T-helper 1 cell treated with Interleukin-12 subunit alpha and Interleukin-12 subunit beta and Interleukin-4 antibody, amounts not matched to agents 30 ng/mL and 1 ng/mL, for 36 hours (primary cell): Measurements from ENCODE around the gene METTL17. TPM values are rescaled to one million over a fixed set of nuclear protein-coding genes. Genes with fewer than 3 reads are reported as not detected.

Source experiments
- intact Hi-C: fragments of 100-400 bp; cut with micrococcal nuclease; formaldehyde crosslinking; loops from one replicate; pipeline ENCODE4 v1.15.1; 2024
- total RNA-seq: library from RNA; stranded (reverse); gene quantifications from 2 replicates; pipeline ENCODE4 v1.2.3, GENCODE V29; 2022

The METTL17 gene
- total RNA-seq, 1 donor from 2014 or later, result 90.7 TPM

DNA sequence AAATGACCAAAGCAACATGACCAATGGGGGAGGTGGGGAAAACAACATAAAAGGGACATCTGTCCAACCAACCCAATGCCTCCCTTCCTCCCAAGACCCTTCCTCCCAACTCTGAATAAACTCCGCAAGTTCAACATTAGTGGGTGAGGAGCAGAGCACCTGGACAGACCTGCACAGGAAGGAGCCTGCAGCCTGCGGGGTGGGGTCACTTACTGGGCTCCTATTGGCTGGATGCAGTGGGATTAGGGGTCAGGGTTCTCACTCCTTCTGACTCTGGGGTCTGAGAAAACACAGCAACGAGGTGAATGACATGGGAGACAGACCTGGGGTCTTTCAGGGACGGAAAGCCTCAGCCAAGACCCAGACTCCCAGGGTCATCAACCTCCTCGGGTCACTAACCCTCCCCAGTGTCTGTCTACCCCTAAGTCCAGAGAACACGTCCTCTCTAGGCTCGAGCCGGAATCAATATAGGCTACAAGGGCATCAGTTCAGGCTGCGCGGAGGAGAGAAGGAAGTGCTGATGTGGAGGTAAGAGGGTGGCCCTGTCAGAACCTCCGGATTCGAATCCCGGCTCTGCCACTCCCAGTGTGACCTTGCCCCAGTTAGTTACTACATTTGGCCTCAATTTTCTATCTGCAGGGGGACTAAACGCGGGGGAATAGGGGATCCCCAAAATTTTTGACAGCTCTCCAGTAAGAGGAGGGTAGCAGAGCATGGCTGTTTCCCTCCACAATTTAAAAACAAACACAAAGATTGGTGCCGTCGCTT, 34.2 kb downstream of the METTL17 start:
- intact Hi-C loops, result loop anchor here (5.0 kb wide), 1 partner anchor 48 kb away; the partner anchor contains the start of gene ARHGEF40

DNA sequence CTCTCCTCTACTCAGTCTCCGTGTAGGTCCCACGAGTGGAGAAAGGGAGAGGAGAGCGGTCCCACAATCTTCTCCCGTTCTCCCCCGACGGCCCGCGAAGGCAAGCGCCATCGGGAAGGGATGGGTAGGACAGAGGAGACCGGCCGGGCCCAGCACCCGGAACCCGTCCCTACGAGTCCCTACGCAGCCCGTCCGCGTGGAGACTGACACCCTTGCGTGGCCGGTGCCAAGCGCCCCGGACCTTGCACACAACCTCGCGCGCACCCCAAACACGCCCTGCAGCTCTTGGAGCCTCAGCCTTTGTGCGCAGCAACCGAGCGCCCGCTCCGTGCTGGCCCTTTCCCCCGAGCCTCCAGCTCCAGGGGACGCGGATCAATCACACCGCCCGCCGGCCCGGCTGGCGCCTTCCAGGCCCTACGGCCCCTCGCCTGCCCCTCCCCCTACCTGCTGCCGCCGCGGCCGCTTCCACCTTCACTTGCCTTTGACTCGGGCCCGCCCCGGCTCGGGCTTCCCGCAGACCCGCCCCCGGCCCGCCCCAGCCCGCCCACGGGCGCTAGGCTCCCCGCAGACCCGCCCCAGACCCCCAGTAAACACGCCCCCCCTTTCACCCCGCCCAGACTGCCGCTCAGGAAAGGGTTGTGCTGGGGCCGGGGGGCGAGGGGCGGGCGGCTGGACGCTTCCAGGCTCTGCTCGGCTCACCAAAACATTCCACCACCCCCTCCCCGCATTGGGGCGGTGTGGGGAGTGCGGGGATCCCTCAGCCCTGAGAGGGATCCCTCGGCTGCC, 35.0 kb downstream of the METTL17 start, which contains the start of gene NDRG2:
Gene NDRG2, minus strand, starts transcription at position 477 of the 786 bp plus-strand sequence. CDS start 1,746 bp downstream, outside the sequence.
- intact Hi-C loops, result loop anchor here (1.0 to 5.0 kb wide), 2 partner anchors 48 to 63 kb away; partner anchors contain the start of gene ARHGEF40

DNA sequence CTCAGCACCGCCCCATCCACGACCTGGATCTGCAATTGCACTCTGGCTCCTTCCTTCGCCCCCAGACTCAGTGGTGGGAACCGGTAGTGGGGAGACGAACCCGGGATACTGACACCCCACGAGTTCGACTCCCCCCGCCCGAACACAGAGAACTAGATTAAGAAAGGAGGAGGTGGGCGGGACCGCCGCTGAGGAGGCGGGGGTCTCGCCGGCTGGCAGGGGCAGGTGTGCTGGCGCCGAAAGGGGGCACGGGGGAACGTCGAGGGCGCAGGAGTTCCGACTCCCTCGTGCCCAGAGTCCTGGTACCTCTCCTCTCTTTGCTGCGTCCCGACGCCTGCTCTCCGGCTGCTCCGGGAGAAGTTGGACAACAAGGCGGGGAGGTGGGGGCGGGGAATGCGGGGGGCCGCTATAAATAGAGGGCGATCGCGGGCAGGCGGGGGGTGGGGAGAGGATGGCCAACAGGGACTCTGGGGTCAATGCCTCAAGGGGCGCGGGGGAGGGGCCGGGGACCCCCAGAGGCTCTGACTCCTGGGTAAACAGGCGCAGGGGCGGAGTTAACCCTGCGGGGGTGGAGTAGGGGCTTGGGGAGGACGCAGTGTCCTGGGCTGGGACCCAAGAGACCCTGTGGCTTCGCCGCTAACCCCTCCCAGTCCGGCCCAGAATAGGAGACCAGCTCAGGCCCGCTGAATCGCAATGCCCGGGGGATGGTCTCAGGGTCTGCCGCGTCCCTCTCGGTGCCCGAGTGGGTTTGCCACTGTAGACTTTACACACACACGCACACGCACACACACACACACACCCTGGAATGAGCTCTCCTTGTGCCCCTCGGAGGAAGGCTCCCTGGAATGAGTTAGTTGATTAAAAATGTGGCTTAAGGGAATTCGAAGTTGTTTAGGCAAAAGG, 35.8 kb downstream of the METTL17 start:
- intact Hi-C loops, result loop anchor here (1.0 kb wide), 1 partner anchor 62 kb away; no protein-coding TSS in a partner anchor

DNA sequence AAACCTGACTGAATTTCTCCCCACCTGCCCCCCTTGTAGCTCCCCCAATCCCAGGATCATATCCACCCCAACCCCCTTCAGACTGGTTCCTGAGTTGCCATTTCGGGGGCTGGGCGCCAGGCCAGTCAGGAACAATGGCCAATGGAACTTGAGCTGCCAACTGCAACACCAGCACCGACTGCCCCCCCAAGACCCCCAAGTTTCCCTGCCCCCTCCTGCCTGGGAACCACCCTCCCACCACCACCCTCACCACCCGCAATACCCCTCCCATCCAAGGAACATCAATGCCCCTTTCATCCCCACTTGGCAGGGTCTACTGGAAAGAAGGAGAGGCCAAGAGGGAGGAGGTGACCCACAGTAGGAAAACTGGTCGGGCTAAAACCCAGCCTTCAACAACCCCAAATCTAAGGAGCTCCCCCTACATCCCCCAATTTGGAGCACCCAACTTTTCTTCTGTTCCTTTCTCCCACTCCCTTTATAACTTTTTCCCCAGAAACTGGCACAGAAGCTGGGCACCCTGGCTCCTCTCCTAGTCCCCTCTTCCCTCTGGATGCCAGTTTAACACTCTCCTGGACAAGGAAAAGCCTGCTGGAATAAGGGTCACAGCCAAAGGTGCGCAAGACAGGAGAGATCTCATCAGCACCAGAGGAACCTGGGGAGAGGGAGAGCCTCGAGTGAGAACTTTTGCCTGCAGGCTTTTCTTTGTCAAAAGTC, 36.7 kb downstream of the METTL17 start:
- intact Hi-C loops, result no loop called here

DNA sequence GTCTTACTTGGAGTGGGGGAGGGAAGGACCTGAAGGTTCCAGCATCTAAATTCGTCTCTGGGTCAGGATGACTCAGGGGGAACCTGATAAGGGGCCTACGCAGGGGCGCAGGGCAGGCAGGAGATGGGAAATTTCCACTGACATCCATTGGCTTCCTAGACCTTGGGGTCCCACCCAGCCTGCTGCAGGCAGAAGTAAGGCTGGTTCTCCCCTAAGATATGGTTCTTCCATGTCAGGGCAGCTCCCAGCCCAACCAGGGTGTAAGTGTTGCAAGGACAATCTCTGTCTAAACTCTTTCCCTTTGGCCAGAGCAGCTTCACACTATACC, 37.2 kb downstream of the METTL17 start:
- intact Hi-C loops, result no loop called here

DNA sequence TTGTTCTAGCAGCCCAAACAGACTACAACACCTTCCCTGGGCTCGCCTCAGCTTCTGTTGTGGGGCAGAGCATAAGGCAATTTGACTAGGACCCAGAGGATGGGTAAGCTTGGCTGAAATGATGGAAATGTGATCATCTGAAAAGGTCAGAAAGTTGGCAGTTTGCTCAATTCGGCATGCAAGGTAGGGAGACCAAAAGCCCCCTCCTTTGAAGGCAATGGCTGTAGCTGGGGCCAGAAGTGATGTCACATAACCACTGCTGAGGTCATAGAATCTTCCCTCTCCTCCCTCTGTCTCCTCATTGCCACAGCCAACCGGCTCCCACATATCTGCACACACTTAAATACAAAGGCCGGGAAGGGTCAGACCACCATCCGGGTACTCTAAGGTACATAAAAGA, 40.1 kb downstream of the METTL17 start, which contains the start of gene TPPP2:
Gene TPPP2, plus strand, starts transcription at position 301 of the 400 bp plus-strand sequence. CDS start 365 bp downstream, outside the sequence.
- intact Hi-C loops, result no loop called here

DNA sequence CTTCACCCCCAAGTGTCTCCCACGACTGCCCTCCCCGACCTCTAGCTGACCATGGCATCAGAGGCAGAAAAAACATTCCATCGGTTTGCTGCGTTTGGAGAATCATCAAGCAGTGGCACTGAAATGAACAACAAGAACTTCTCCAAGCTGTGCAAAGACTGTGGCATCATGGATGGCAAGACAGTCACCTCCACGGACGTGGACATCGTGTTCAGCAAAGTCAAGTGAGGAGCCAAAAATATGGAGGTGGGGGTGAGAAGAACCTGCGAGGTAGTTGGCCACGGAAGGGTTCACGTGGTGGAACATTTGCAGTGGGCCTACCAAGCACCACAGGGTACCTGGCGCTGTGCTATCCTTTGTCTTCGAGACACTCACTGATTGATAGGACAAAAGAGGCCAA, 40.8 kb downstream of the METTL17 start:
- intact Hi-C loops, result no loop called here

DNA sequence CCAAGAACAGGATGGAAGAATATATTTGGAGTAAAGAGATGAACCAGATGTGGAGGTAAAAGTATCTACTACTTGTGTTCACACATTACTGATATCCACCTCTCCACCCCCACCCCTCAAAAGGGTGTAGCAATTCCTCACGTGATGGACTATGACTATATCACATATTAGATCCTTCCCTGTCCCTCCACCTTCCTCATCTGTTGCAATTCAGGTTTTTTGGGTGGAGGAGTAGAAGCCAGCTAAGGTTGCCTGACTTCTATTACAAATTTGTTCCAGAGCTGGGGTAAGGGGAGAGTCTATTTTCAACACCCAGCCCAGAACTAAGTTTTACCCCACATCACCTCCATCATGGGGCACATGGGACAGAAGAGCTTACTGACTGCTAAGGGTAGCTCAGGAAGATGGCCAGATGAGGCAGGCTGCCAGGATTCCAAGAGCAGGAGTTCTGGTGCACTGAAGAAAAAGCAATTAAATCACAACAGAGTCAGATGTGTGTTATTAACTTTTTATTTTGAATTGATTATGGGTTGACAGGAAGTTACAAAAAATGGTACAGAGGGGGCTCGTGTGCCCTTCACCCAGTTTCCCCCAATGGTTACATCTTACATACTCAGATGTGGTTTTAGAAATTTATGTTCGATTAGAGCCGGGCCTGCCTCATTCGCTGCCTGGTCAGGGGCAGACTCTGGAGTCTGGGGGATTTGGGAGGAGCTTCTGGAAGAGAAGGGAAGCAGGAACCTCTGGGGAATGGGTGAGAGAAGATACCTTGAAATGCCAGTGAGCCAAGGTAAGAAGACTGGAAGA, 42.7 kb downstream of the METTL17 start:
- intact Hi-C loops, result no loop called here

DNA sequence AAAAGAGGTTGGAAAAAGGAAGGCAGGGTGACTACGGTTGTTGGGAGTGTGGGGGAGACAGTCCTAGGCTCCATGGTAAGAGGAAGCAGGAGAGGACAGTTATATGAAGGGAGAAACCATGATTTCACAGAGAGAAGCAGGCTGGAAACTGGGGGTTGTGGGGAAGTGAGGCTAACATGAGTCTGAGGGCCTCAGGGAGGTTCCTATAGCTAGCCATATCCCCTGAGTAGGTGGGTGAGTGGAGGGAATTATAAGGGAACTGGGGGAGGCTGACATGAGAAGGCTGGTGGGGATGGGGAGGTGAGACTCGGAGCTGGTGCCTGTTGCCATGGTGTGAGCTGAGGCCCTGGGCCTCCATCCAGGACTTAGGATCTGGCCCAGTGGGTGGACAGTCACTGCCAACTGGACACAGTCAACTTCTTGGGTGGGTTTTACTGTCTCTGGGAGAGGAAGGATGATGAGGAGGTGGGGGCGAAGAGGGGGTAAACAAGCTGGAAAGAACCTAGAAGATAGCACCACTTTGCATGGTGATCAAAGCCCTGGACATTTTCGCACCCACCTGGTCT, 43.4 kb downstream of the METTL17 start:
- intact Hi-C loops, result no loop called here

DNA sequence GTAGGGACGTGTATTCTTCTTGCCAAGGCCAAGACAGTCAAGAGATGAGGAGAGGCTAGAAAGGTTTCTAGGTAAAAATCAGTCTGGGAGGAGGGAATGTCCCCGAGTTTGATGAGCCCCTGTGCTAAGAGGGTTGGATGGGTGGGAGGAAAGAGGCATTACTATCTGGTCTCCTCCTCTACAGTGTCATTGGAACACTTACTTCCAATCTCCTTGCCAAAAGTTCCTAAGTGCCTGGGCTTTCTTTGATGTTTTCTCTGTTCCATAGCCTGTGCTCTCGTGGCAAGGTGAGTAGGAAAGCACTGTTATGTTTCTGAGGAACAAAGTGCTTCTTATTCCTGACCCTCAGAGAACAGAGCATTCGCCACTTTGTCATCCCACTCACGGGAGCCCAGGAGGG, 44.9 kb downstream of the METTL17 start, which contains the start of gene RNASE13:
Gene RNASE13, minus strand, starts transcription at position 101 of the 400 bp plus-strand sequence. CDS start 519 bp downstream, outside the sequence.
- intact Hi-C loops, result no loop called here

DNA sequence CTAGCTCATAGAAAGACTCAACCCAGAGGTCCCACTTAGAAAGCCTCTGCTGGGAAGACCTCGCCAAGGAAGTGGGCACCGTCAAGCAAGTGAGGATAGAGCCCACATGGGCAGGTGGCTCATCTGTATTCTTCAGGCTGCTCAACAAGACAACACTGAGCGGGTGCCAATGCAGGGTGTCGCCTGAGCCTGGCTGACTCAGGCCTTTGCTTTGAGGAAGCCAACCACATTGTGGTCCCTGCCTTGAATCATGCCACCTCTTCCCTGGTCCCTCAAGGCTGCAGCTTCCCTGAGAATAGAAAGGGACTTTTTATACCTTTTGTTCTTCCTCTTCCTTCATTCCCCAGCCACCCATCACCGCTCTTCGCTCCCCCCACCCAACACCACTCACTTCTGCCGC, 47.0 kb downstream of the METTL17 start:
- intact Hi-C loops, result no loop called here

DNA sequence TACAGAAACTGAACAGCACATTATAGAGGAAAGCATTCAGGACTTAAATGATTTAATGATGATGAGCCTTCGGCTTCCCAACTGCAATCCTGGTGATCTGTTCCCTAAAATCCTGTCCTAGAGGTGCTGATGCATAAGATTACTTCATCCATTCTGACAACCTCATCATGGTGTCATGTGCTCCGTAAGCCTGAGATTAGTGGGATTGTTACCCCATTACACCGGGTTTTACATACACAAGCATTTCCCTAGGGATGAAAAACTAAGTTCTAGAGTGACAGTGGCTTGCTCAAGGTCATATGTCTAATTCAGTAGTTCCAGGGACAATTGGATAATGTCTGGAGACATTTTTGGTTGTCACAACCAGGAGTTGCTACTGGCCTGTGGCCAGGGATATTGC, 47.4 kb downstream of the METTL17 start:
- intact Hi-C loops, result no loop called here

DNA sequence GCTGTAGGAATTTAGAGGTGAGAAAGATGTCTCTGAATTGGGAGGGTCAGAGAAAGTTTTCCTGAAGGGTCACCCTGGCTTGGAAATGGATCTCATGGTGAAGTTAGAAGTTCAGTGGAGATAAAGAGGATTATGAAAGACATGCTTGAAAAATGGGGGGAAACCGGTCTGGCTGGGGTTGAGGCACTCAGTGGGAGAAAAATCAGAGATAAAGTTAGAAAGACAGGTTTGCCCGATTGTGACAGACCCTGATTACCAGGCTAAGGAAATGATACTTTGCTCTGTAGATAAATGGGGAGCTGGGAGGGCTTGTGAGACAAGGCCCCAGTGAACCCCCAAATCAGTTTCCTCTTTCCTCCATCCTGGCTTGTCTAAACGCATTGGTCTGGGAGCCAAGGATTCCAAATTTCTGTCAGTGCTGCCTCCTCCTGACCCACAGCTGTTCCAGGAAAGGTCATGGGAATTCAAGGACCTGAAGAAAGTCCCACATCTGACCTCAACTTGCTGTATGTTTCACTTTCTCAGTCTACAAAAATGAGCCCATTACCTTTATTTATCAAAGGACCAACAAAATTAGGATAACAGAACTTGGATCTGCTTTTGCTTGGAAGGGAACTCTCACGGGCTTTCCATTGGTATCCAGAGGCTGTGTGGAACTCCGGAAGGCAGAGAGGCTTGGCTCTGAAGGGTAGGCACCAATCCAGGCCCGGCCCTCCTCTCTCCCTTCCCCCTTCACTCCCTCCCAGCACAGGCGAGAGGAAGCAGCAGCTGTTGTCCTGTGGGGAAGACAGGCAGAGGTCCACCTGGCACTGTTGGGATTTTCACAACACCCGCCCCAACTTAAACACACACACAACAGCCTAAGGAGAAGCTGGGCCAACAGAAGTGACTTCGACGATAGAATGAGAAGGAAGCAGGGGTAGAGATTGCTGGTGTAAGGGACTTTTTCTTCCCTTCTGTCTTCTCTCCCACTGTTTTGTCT, 49.0 kb downstream of the METTL17 start:
- intact Hi-C loops, result no loop called here

DNA sequence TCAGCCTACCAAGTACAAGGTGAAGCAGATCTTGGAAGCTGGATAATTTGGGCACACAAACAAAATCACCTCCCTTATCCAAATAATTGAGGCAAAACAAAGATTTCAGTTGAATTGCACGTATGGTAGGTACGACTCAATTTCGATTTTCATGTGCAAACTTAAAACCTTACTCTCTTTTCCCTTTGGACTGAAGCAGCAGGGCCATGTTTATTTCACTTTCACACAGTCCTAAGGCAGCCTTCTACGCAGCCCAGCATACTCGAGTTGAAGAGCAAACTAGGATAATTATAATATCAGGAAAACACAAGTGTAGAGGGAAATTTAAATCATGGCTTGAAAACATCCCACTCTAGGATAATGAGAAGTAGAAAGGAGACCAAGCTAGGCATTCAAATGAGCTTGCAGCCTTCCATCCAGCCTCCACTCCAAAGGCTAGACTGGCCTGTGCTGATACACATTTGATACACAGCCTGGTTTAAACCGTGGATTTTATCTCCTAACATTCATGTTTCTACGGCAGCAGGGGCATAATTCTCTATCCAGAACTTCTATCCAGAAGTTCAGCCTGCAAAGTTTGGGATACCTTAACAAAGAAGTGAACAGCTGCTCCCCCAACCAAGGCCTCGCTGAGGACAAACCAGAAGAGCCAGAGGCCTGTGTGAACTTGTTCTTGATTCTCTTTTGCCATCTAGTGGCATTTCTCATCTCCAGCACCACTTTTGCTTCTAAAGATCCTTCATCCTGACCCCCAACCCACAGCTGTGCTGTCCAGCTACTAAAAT, 50.0 kb downstream of the METTL17 start:
- intact Hi-C loops, result loop anchor here (1.0 kb wide), 1 partner anchor 25 kb away; no protein-coding TSS in a partner anchor

DNA sequence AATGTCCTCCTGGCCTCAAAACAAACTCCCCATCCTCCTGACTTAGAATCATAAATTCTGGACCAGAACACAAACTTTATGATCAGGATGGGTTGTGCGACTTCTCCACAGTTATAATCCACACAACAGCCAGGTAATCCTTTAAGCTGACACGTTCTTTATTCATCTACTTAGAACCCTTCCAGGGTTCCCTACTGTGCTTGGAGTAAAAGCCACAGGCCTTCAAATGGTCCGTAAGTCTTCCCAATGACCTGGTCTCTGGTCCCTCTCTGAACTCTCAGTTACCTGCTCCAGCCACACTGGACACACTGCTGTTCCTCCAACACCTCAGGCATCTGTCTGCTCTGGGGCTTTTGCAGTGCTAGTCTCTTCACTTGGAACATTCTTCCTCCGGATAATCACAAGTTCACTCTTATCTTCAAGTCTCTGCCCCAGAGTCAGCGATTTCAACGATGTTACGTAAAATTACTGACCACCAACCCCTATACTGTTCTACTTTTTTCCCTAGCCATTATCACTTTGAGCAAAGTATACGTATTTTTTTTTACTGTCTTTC, 50.7 kb downstream of the METTL17 start:
- intact Hi-C loops, result loop anchor here (1.0 kb wide), 1 partner anchor 26 kb away; no protein-coding TSS in a partner anchor

DNA sequence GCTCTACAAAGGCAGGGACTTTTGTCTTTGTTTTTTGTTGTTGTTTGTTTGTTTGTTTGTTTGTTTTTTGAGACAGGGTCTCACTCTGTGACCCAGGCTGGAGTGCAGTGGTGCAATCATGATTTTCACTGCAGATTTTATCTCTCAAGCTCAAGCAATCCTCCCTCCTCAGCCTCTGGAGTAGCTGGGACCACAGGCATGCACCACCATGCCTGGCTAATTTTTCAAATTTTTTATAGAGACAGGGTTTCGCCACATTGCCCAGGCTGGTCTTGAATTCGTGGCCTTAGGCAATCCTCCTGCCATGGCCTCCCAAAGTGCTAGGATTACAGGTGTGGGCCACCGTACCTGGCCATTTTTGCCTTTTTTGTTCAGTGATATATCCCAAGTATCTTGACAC, 51.2 kb downstream of the METTL17 start:
- intact Hi-C loops, result loop anchor here (1.0 kb wide), 1 partner anchor 27 kb away; no protein-coding TSS in a partner anchor
